ENCODE measurements around the gene MTCH1. TPM values are rescaled to one million over a fixed set of nuclear protein-coding genes. Genes with fewer than 3 reads are reported as not detected.

Gene MTCH1
- total and polyA plus RNA-seq, 9 of the 15 experiments (the other 6 are each of a cell fraction or from before 2014, with no cell fraction given), result 7.9 to 161 (median 118) TPM

DNA sequence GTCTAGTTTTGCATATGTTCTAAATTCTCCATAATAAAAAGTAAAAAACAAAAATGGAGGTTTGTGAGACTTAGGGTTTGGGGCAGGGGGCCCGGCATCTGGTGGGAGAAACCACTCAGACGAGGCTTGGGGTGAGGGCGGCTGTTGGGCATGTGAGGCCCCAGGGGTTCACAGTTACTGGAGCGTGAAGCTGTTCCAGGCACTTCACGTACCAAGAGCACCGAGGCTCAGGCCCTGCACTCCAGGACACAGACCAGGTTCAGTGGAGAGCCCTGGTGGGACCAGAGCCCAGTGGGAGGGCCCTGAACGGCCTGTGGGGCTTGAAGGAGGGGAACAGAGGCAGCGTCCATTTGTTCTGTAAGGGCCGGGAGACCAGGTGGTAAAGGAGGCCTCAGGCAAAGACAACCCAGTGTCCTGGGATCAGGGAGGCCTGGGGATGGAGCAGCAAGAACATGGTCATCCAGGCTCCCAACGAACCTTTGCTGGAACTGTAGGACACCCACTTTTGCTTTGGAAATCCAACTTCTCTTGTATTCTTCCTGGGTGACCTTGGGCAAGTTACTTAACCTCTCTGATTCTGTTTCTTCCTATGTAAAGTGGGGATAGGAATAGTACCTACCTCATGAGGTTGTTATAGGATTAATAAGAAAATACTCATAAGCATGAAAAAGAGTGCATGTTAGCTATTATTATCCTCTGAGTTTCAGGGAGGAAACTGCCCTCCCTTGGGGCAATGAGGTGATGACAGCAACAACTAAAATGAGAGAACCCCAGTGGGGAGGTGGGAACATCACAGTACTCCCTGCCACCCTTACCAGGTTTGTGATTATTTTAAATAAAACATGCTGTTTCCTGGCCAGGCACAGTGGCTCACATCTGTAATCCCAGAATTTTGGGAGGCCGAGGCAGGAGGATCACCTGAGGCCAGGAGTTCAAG lies 18.3 kb upstream of the MTCH1 start (continued):
- peak; percentile 59 for TF ChIP-seq ZFP36 (IDR thresholded peaks at IDR 0.05; ENCODE audit: low read depth, low read length, partially characterized antibody)

DNA sequence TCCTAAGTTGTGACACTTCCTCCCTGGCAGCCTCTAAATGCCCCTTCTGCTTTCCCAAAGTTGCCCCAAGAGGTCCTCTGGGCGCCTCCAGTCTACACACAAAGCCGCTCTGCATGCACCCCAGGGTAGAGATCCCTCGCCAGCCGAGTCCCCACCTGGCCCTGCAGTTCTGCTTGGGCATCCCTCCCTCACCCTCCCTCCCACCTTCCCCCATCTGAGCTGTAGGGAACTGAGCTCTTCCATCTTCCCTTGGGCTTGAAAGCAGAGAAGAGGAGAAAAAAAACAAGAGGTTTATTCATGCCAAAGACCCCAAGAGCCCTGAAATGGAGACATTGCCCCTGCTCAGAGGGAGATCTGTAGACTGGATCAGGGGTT lies 13.7 kb upstream of the MTCH1 start:
- Histone ChIP-seq H3K27me3 (ENCODE audit: control insufficient read depth in 2 of 2, insufficient read depth in 2 of 2, low read length in 2 of 2) (peaks cover 35 to 45% of the 10 kb centered on the region in 2 experiments), H3K9me1 (ENCODE audit: control insufficient read depth, insufficient read depth, low read length) (no peaks in the 10 kb centered on the region), H3K79me2 (ENCODE audit: control insufficient read depth, insufficient read depth, low read length) (no peaks in the 10 kb centered on the region), H3K27ac (ENCODE audit: extremely low read depth, low read depth, low read length) (no peak overlapping the region), H2AFZ (ENCODE audit: low read depth, low read length) (no peak overlapping the region), H3K4me3 (no peak overlapping the region), H4K20me1 (replicated peaks; ENCODE audit: control insufficient read depth, insufficient read depth, low read length) (no peaks in the 10 kb centered on the region), H3K9ac (ENCODE audit: insufficient read depth in 1 of 2, low read depth in 2 of 2, low read length in 2 of 2) (no peak overlapping the region), H3K36me3 (ENCODE audit: control insufficient read depth, insufficient read depth, low read length) (no peaks in the 10 kb centered on the region), H3K4me1 (replicated peaks in 1 of 2; ENCODE audit: control insufficient read depth in 2 of 2, insufficient read depth in 2 of 2, low read length in 2 of 2) (peaks cover 0 to 4% of the 10 kb centered on the region in 2 experiments; a peak in 1 of 5 replicates), H3K9me3 (replicated peaks; ENCODE audit: control insufficient read depth, insufficient read depth, low read depth, low read length) (no peaks in the 10 kb centered on the region), H3K4me2 (ENCODE audit: insufficient read depth, low read length) (no peak overlapping the region)
- no peak for ATAC-seq
- DNase-seq (ENCODE audit: extremely low read depth in 1 of 4, low spot score in 3 of 4), result no peak
- intact Hi-C loops (cut with micrococcal nuclease), result loop anchor here (10.0 kb wide), 1 partner anchor 385 kb away; no protein-coding TSS in a partner anchor
- FAIRE-seq, result no peak
- WGBS (ENCODE audit: insufficient coverage, low coverage, missing lambda C conversion rate), result 22% methylated on average over 4 of the region's 4 CpGs
- POLR2A ChIA-PET, result interaction anchor here (0.6 kb wide), 1 partner anchor 794 kb away, joined by 3 read pairs; no protein-coding TSS in a partner anchor
- no TSS peak for BruUV-seq (replicated peaks)
- CTCF ChIA-PET (ENCODE audit: low intra/inter-chr PET ratio), result no interaction called here
- in situ Hi-C loops (cut with MboI), result loop anchor here (5.0 to 25.0 kb wide), 2 partner anchors 227 to 1488 kb away; no protein-coding TSS in a partner anchor
- TF ChIP-seq, protein P1, sequence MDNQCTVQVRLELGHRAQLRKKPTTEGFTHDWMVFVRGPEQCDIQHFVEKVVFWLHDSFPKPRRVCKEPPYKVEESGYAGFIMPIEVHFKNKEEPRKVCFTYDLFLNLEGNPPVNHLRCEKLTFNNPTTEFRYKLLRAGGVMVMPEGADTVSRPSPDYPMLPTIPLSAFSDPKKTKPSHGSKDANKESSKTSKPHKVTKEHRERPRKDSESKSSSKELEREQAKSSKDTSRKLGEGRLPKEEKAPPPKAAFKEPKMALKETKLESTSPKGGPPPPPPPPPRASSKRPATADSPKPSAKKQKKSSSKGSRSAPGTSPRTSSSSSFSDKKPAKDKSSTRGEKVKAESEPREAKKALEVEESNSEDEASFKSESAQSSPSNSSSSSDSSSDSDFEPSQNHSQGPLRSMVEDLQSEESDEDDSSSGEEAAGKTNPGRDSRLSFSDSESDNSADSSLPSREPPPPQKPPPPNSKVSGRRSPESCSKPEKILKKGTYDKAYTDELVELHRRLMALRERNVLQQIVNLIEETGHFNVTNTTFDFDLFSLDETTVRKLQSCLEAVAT (IDR thresholded peaks at IDR 0.05), result no peak
- TF ChIP-seq, protein P2, sequence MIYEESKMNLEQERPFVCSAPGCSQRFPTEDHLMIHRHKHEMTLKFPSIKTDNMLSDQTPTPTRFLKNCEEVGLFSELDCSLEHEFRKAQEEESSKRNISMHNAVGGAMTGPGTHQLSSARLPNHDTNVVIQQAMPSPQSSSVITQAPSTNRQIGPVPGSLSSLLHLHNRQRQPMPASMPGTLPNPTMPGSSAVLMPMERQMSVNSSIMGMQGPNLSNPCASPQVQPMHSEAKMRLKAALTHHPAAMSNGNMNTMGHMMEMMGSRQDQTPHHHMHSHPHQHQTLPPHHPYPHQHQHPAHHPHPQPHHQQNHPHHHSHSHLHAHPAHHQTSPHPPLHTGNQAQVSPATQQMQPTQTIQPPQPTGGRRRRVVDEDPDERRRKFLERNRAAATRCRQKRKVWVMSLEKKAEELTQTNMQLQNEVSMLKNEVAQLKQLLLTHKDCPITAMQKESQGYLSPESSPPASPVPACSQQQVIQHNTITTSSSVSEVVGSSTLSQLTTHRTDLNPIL (CRISPR knock-in tag; IDR thresholded peaks at IDR 0.05), result no peak
- TF ChIP-seq, protein P3, sequence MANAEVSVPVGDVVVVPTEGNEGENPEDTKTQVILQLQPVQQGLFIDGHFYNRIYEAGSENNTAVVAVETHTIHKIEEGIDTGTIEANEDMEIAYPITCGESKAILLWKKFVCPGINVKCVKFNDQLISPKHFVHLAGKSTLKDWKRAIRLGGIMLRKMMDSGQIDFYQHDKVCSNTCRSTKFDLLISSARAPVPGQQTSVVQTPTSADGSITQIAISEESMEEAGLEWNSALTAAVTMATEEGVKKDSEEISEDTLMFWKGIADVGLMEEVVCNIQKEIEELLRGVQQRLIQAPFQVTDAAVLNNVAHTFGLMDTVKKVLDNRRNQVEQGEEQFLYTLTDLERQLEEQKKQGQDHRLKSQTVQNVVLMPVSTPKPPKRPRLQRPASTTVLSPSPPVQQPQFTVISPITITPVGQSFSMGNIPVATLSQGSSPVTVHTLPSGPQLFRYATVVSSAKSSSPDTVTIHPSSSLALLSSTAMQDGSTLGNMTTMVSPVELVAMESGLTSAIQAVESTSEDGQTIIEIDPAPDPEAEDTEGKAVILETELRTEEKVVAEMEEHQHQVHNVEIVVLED (CRISPR knock-in tag; IDR thresholded peaks at IDR 0.05), result no peak
